AG04449 (cell line): ENCODE results near the gene EXO5.

Experiments used
- CTCF ChIA-PET: fragments of 350-600 bp; formaldehyde crosslinking; extraction: SDS; loops from one replicate; lab custom pipeline; 2021; ENCODE audit warnings: antibody characterized with exemption; lab: Yijun Ruan, JAX
- POLR2A ChIA-PET: fragments of 400-600, 350-600 bp; formaldehyde crosslinking; extraction: SDS; loops from one replicate; lab custom pipeline; 2020; ENCODE audit warnings: antibody characterized with exemption, inconsistent platforms; lab: Yijun Ruan, JAX
- DNase-seq: peaks from one replicate; pipeline ENCODE4 v3.0.0-alpha.2; 2010; ENCODE audit warnings: low read depth, low spot score
- H3K4me3 ChIP-seq: 2 replicates; pipeline ENCODE4 v1.5.1; 2011; ENCODE audit warnings: low read depth, mild to moderate bottlenecking, control low read depth, low read length
- TF ChIP-seq, protein P1 (sequence below): IDR thresholded peaks from one replicate; pipeline ENCODE4 v1.5.1; 2011; ENCODE audit warnings: mild to moderate bottlenecking, moderate library complexity, low read length, control low read depth, inconsistent platforms; ENCODE audit not compliant: insufficient read depth; ENCODE audit errors: missing control alignments

The EXO5 gene

GRCh38 chr1:40562185-40562584 is 53.6 kb downstream of the EXO5 start:
- TF ChIP-seq, protein P1, sequence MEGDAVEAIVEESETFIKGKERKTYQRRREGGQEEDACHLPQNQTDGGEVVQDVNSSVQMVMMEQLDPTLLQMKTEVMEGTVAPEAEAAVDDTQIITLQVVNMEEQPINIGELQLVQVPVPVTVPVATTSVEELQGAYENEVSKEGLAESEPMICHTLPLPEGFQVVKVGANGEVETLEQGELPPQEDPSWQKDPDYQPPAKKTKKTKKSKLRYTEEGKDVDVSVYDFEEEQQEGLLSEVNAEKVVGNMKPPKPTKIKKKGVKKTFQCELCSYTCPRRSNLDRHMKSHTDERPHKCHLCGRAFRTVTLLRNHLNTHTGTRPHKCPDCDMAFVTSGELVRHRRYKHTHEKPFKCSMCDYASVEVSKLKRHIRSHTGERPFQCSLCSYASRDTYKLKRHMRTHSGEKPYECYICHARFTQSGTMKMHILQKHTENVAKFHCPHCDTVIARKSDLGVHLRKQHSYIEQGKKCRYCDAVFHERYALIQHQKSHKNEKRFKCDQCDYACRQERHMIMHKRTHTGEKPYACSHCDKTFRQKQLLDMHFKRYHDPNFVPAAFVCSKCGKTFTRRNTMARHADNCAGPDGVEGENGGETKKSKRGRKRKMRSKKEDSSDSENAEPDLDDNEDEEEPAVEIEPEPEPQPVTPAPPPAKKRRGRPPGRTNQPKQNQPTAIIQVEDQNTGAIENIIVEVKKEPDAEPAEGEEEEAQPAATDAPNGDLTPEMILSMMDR: no peak
- no peak for DNase-seq
- POLR2A ChIA-PET: no interaction called here
- no peak overlapping the region for H3K4me3 ChIP-seq
- CTCF ChIA-PET: no interaction called here

GRCh38 chr1:40563266-40563665 is 54.7 kb downstream of the EXO5 start:
- TF ChIP-seq, protein P1: no peak
- no peak overlapping the region for H3K4me3 ChIP-seq
- POLR2A ChIA-PET: no interaction called here
- CTCF ChIA-PET: interaction anchor here (1.4 kb wide), 1 partner anchor 105 kb away, joined by 3 read pairs; no protein-coding TSS in a partner anchor
- DNase-seq: no peak

GRCh38 chr1:40564506-40564905 is 55.9 kb downstream of the EXO5 start:
- ChIA-PET CTCF (interaction anchor here (1.4 kb wide), 1 partner anchor 104 kb away, joined by 3 read pairs; no protein-coding TSS in a partner anchor), POLR2A (no interaction called here)
- no peak overlapping the region for H3K4me3 ChIP-seq
- DNase-seq: no peak
- TF ChIP-seq, protein P1: no peak

- TF ChIP-seq, protein P1: no peak
- POLR2A ChIA-PET: no interaction called here
- CTCF ChIA-PET: no interaction called here
- DNase-seq: no peak
- H3K4me3 ChIP-seq: no peak overlapping the region
Measured at GRCh38 chr1:40564913-40565312, 56.3 kb downstream of the EXO5 start.
